Upper lobe of left lung (tissue), 6 donors: ENCODE data around the gene AMACR. TPM values are rescaled to one million over a fixed set of nuclear protein-coding genes. Genes with fewer than 3 reads are reported as not detected.

Source experiments
- ATAC-seq, 2 donors: fragments of 200-7000 bp; cut with Tn5 transposase; one replicate each; pipeline ENCODE4 v1.9.1; 2022; ENCODE audit warnings: mild to moderate bottlenecking in 2 of 2, moderate library complexity in 2 of 2; ENCODE audit not compliant: low FRiP score in 2 of 2
- DNase-seq, 2 donors: peaks; one replicate each; pipeline ENCODE4 v3.0.0-alpha.2; 2019 to 2020
- H3K27ac ChIP-seq, 4 donors: fragments of 200-600 bp; sonication (generic); one replicate each; pipeline ENCODE4 v1.5.1; 2016 to 2019
- H3K27me3 ChIP-seq, 4 donors: fragments of 200-600 bp; sonication (generic); one replicate each; pipeline ENCODE4 v1.5.1; 2017 to 2019
- H3K36me3 ChIP-seq, 4 donors: fragments of 200-600 bp; sonication (generic); one replicate each; pipeline ENCODE4 v1.5.1; 2016 to 2019
- H3K4me1 ChIP-seq, 4 donors: fragments of 200-600 bp; sonication (generic); one replicate each; pipeline ENCODE4 v1.5.1; 2018 to 2019
- H3K4me3 ChIP-seq, 4 donors: fragments of 200-600 bp; sonication (generic); one replicate each; pipeline ENCODE4 v1.5.1; 2017 to 2019; ENCODE audit warnings: mild to moderate bottlenecking in 2 of 4, moderate library complexity in 1 of 4
- H3K9me3 ChIP-seq, 4 donors: fragments of 200-600 bp; sonication (generic); one replicate each; pipeline ENCODE4 v1.5.1; 2018 to 2019
- CTCF ChIP-seq, 6 experiments: fragments of 450-650 bp in 4 of 6; fragments of 200-600 bp in 2 of 6; sonication (generic) in 2 of 6; IDR thresholded peaks; one replicate each; pipeline ENCODE4 v1.5.1; 2016 to 2019; ENCODE audit warnings: antibody characterized with exemption in 6 of 6
- EP300 ChIP-seq, 4 donors: sonication (generic); formaldehyde crosslinking; IDR thresholded peaks; one replicate each; pipeline ENCODE4 v1.5.1; 2017; ENCODE audit warnings: antibody characterized with exemption in 4 of 4, control low read depth in 2 of 4
- POLR2A ChIP-seq, 4 donors: fragments of 450-650 bp; IDR thresholded peaks; one replicate each; pipeline ENCODE4 v1.5.1; 2016 to 2017; ENCODE audit warnings: antibody characterized with exemption in 4 of 4, mild to moderate bottlenecking in 2 of 4
- POLR2AphosphoS5 ChIP-seq, 2 donors: sonication (generic); formaldehyde crosslinking; IDR thresholded peaks; one replicate each; pipeline ENCODE4 v1.5.1; 2017; ENCODE audit warnings: antibody characterized with exemption in 2 of 2
- WGBS, 2 donors: methylation state at CpG; one replicate each; pipeline ENCODE4 v1.1.5; 2017 to 2018; 5-methylcytosine and 5-hydroxymethylcytosine counted together
- total RNA-seq, 6 donors: library from RNA; depleted of rRNA in 4 of 6; stranded (reverse); fragments of >200 nt in 4 of 6; gene quantifications; one replicate each; pipeline versions ENCODE4 v1.1.0 to v1.2.1, GENCODE V29; 2016 to 2021
- donor health status: DM: no; HTN: no; CAD: no; lungs with moderate emphysema.
- donor health status: DM: no; HTN: yes; CAD: no; lungs with severe emphysema.

Gene AMACR
- total RNA-seq, 6 donors from 2014 or later, result 7.3 to 18.7 (median 11.6) TPM

DNA sequence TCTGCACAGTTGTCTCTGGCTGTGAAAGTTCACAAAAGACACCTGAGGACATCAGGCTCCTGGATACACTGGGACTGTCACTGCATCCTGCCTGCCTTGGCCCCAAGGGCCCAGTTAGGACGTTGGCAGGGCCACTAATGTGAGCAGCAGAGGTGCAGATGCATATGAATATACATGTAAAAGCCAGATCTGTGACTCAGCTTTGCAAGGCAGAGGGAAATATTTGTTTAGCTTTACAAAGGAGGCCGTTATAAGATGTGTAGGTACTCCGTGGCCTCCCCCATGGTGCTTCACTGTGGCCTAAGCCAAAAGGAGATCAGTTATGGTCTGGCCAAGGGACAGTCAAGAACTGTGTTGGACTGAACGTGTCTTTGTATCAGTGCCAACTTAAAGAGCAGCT, 39.3 kb upstream of the AMACR start:
- TF ChIP-seq CTCF (IDR thresholded peaks at IDR 0.05), result no peak
- TF ChIP-seq POLR2AphosphoS5 (IDR thresholded peaks at IDR 0.05), result no peak
- TF ChIP-seq POLR2A (IDR thresholded peaks at IDR 0.05), result no peak
- TF ChIP-seq EP300 (IDR thresholded peaks at IDR 0.05), result no peak
- no peak for ATAC-seq
- Histone ChIP-seq H3K4me1 (peaks cover 13 to 21% (median 17%) of the 10 kb centered on the region in 4 donors), H3K4me3 (no peak overlapping the region), H3K27ac (no peak overlapping the region), H3K36me3 (peaks cover 0 to 3% (median 0%) of the 10 kb centered on the region in 4 donors), H3K9me3 (no peaks in the 10 kb centered on the region), H3K27me3 (no peaks in the 10 kb centered on the region)
- DNase-seq, result no peak
- 69 to 76% methylated on average over 4 of the region's 4 CpGs for WGBS, 2 donors

GRCh38 chr5:34045996-34046395, 38.1 kb upstream of the AMACR start:
- Histone ChIP-seq H3K27ac (no peak overlapping the region), H3K9me3 (no peaks in the 10 kb centered on the region), H3K4me3 (no peak overlapping the region), H3K27me3 (no peaks in the 10 kb centered on the region), H3K4me1 (peaks cover 13 to 30% (median 22%) of the 10 kb centered on the region in 4 donors), H3K36me3 (no peaks in the 10 kb centered on the region)
- ATAC-seq (no peak), DNase-seq (no peak)
- TF ChIP-seq CTCF (IDR thresholded peaks at IDR 0.05), result no peak

DNA sequence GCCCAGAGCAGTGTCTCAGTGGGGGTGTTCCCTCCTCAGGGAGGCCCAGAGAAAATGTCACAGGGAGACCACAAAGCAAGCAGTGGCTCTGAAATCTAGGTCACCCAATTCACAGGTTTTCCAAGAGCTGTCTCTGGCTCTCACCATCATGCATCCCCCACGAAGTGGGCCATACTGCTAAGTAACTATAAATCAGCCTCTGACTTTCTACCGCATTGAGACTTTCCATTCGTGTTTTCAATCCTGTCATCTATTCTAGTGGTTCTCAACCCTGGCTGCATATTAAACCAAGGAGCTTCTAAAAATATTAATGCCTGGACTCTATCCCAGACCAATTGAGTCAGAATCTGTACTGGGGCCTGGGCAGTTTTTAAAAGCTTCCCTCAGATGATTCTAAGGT, 37.2 kb upstream of the AMACR start:
- Histone ChIP-seq H3K27ac (no peak overlapping the region), H3K27me3 (no peaks in the 10 kb centered on the region), H3K36me3 (no peaks in the 10 kb centered on the region), H3K4me3 (no peak overlapping the region), H3K4me1 (peaks cover 13 to 37% (median 22%) of the 10 kb centered on the region in 4 donors), H3K9me3 (no peaks in the 10 kb centered on the region)
- TF ChIP-seq POLR2A (IDR thresholded peaks at IDR 0.05) (no peak), EP300 (IDR thresholded peaks at IDR 0.05) (no peak), POLR2AphosphoS5 (IDR thresholded peaks at IDR 0.05) (no peak), CTCF (IDR thresholded peaks at IDR 0.05) (no peak)
- ATAC-seq (no peak), DNase-seq (no peak)
- 83 to 93% methylated on average over 3 of the region's 3 CpGs for WGBS, 2 donors

- Histone ChIP-seq H3K4me1 (peaks cover 13 to 37% (median 22%) of the 10 kb centered on the region in 4 donors), H3K4me3 (no peak within 1 kb of the TSS), H3K36me3 (no peaks in the 10 kb centered on the region), H3K9me3 (no peaks in the 10 kb centered on the region), H3K27ac (peak within 1 kb of the TSS in 2 of 4 donors; percentile 43 to 53), H3K27me3 (no peaks in the 10 kb centered on the region)
- WGBS, 2 donors, result 39 to 43% methylated on average over 10 of the region's 10 CpGs
- DNase-seq (no peak), ATAC-seq (peak in 1 of 2 donors; percentile 63)
- no peak for TF ChIP-seq POLR2A (IDR thresholded peaks at IDR 0.05)
- TF ChIP-seq CTCF (IDR thresholded peaks at IDR 0.05), result no peak
- TF ChIP-seq EP300 (IDR thresholded peaks at IDR 0.05), result no peak
- TF ChIP-seq POLR2AphosphoS5 (IDR thresholded peaks at IDR 0.05), result no peak
These were observed 35.4 kb upstream of the AMACR start, which contains the start of gene C1QTNF3 for GRCh38 chr5:34043099-34043876. Gene C1QTNF3 (minus strand): TSS chr5:34043213. CDS start chr5:34043125, 88 bp downstream.

GRCh38 chr5:34042321-34042720, 34.5 kb upstream of the AMACR start:
- WGBS, 2 donors, result 54 to 55% methylated on average over 7 of the region's 7 CpGs
- H3K36me3 ChIP-seq, result no peaks in the 10 kb centered on the region
- DNase-seq (peak in 1 of 2 donors; percentile 55), ATAC-seq (peak in 1 of 2 donors; percentile 74)
- TF ChIP-seq POLR2AphosphoS5 (IDR thresholded peaks at IDR 0.05), result peak; percentile 16 to 30
- no peak for TF ChIP-seq EP300 (IDR thresholded peaks at IDR 0.05)
- H3K27ac ChIP-seq, result peak overlapping the region in 2 of 4 donors; percentile 43 to 53
- no peaks in the 10 kb centered on the region for H3K9me3 ChIP-seq
- H3K27me3 ChIP-seq, result no peaks in the 10 kb centered on the region
- H3K4me1 ChIP-seq, result peaks cover 13 to 37% (median 21%) of the 10 kb centered on the region in 4 donors
- H3K4me3 ChIP-seq, result no peak overlapping the region
